ENCODE measurements around the gene WASF2. TPM values are rescaled to one million over a fixed set of nuclear protein-coding genes. Genes with fewer than 3 reads are reported as not detected.
A peak's percentile ranks its signal among the peaks of the same experiment; 100 is the strongest.

WASF2 gene
- total and polyA plus RNA-seq, 2 experiments from 2014 or later, result 32.7 to 53.4 TPM

DNA sequence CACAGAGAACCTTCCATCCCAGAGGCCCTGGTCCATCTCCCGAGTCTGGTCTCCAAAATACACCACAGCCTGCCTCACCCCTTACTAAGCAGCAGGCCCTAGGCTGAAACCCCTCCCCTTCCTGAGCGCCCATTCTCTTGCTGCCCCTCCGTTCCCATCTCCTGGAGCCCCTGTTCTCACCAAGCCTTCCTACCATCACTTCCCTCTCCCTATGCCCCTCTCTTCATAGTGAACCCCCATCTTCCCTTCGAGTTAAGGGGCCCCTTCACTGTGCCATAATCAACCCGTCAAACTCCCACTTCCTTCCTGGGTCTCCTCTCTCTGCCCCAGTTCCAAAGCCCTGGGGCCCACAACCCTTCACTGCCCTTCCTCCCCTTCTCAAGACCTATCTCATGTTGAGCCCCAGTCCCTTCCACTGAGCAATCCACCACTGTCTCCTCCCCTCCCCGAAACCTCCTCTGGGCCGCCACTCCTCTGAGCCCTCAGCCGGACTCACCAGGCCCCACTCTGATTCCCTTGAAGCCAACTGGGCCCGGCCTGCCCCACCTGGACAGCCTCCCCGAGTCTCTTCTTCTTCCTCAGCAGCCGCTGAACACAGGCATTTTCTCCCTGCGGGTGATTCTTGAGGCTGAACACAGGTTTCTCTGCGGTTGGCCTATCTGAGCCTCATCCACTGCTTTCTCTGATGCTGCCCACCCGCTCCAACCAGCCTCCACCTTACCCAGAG, 42.2 kb upstream of the WASF2 start:
- Histone ChIP-seq H3K27me3 (no peaks in the 10 kb centered on the region), H3K4me1 (ENCODE audit: low read depth) (peaks cover 43% of the 10 kb centered on the region), H3K36me3 (peaks cover 3% of the 10 kb centered on the region), H3K27ac (peak overlapping the region; percentile 63), H3K9me3 (ENCODE audit: low read depth) (no peaks in the 10 kb centered on the region), H3K4me3 (no peak overlapping the region)
- TF ChIP-seq, protein P1, sequence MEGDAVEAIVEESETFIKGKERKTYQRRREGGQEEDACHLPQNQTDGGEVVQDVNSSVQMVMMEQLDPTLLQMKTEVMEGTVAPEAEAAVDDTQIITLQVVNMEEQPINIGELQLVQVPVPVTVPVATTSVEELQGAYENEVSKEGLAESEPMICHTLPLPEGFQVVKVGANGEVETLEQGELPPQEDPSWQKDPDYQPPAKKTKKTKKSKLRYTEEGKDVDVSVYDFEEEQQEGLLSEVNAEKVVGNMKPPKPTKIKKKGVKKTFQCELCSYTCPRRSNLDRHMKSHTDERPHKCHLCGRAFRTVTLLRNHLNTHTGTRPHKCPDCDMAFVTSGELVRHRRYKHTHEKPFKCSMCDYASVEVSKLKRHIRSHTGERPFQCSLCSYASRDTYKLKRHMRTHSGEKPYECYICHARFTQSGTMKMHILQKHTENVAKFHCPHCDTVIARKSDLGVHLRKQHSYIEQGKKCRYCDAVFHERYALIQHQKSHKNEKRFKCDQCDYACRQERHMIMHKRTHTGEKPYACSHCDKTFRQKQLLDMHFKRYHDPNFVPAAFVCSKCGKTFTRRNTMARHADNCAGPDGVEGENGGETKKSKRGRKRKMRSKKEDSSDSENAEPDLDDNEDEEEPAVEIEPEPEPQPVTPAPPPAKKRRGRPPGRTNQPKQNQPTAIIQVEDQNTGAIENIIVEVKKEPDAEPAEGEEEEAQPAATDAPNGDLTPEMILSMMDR (IDR thresholded peaks at IDR 0.05; ENCODE audit: low read depth, low read length), result no peak
- DNase-seq (ENCODE audit: low read depth in 1 of 2, low spot score in 1 of 2), result no peak

DNA sequence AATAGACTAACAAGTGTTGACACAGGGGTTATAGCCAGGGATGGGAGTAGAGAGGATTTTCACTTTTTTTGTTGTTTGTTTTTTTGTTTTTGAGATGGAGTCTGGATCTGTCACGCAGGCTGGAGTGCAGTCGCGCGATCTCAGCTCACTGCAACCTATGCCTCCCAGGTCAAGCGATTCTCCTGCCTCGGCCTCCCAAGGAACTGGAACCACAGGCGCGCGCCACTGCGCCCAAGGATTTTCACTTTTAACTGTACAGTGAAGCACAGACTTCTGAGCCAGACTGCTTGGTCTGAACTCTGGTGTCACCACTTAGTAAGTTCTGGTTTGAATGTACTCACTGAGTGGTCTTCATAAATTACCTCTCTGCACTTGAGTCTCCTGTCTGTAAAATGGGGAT, 40.2 kb upstream of the WASF2 start:
- Histone ChIP-seq H3K4me3 (no peak overlapping the region), H3K36me3 (peaks cover 3% of the 10 kb centered on the region), H3K27ac (peak overlapping the region; percentile 94), H3K27me3 (no peaks in the 10 kb centered on the region), H3K4me1 (ENCODE audit: low read depth) (peaks cover 37% of the 10 kb centered on the region), H3K9me3 (ENCODE audit: low read depth) (no peaks in the 10 kb centered on the region)
- DNase-seq (ENCODE audit: low read depth in 1 of 2, low spot score in 1 of 2), result no peak
- TF ChIP-seq, protein P1 (IDR thresholded peaks at IDR 0.05; ENCODE audit: low read depth, low read length), result no peak

DNA sequence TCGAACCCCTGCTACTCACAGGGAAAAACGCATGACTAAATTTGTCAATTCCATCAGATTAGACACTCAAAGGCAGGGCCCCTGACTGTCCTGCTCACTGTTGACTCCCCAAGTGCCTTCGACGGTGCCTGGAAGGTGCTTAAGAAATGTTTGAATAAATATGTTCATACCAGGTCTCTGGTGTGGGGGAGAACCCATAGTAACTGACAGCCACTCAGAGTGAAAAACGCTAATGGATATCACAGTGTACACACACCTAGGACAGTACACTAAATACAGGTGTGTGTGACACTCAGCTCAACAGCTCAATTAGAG, 39.7 kb upstream of the WASF2 start:
- Histone ChIP-seq H3K4me3 (no peak overlapping the region), H3K27ac (peak overlapping the region; percentile 94), H3K4me1 (ENCODE audit: low read depth) (peaks cover 39% of the 10 kb centered on the region), H3K36me3 (peaks cover 3% of the 10 kb centered on the region), H3K27me3 (no peaks in the 10 kb centered on the region), H3K9me3 (ENCODE audit: low read depth) (no peaks in the 10 kb centered on the region)
- no peak for DNase-seq (ENCODE audit: low read depth in 1 of 2, low spot score in 1 of 2)
- TF ChIP-seq, protein P1 (IDR thresholded peaks at IDR 0.05; ENCODE audit: low read depth, low read length), result no peak

DNA sequence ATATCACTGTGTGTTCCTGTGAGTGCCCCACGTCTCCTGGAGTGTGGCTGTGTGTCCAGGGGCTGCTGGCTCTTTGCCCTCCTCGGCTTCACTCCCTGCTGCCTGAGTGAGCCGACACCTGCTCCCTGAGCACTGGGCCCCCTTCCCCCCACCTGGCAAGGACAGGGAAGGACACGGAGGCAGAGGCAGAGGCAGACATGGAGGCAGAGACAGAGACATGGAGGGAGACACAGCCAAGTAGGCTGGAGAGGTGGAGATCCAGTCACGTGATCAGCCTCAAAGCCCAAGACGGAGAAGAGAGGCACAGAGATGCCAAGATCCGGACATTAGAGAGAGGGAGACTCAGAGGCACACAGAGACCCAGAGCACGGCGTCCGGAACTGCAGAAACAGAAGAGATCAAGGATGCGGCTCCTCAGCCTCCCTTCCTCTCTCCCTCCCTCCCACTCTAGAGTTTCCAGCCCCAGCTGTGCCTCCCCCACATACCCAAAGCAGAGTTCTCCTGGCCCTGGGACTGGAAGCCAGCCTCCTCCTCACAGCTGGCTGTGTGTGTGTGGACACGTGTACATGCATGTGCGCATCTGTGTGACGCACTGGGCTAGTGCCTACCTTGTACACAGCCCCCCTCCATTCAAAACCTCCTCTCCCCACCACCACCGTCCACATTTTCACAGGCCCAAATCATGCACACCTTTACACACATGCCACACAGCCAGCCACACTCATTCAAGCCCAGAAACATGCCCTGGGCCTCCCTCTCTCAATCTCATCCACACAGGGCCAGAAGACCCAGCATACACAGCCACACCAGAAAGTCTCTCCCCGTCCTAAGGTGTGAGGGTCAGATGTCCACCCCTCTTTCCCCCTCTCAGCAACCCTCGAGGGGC, 39.1 kb upstream of the WASF2 start:
- TF ChIP-seq, protein P1 (IDR thresholded peaks at IDR 0.05; ENCODE audit: low read depth, low read length), result no peak
- Histone ChIP-seq H3K4me1 (ENCODE audit: low read depth) (peaks cover 42% of the 10 kb centered on the region), H3K9me3 (ENCODE audit: low read depth) (no peaks in the 10 kb centered on the region), H3K27me3 (no peaks in the 10 kb centered on the region), H3K36me3 (no peaks in the 10 kb centered on the region), H3K4me3 (peak overlapping the region; percentile 38), H3K27ac (peak overlapping the region; percentile 94)
- DNase-seq (ENCODE audit: low read depth in 1 of 2, low spot score in 1 of 2), result peak; percentile 59 to 90

DNA sequence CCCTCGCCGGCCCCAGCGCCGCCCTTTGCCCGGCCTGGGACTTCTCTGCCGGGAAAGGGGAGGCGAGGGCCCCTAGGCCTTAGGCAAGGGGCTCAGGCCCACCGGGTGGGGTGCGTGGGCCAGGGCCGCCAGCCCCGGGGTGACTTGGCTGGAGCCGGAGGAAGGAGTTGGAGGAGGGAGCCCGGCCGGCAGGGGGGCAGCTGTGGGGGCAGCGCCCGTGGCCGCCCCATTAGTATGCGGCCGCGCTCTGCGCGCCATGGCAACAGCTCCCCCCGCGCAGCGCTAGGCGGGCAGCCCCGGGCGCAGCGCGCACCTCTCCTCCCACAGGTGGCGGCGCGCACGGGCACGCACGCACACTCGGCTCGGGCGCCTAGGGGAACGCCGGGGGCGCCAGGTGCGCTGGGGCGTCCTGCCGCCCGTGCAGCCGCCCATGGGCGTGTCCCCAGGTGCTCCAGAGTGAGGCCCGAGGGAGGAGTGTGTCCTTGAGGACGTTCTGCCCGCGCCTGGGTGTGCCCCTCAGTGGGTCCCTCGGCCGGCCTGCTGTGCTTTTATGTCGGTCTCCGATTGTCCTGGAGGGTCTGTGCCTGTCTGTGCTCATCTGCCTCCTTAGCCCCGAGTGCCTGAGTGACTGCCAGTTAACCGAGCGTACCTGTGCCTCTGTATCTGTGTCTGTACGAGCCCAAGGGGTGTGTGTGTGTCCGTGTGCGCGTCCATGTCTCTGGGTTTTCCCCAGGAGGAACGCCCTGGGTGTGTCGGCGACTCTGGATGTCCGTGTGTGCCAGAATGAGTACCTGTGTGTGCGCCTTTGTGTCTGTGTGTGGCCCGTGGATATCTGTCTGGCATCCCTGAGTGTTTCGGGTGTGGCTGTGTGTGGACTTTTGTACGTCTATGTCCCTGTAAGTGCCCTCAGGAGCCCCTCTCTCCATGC, 38.2 kb upstream of the WASF2 start:
- H3K4me1 ChIP-seq (ENCODE audit: low read depth), result peaks cover 51% of the 10 kb centered on the region
- H3K27me3 ChIP-seq, result no peaks in the 10 kb centered on the region
- peak; percentile 24 to 75 for DNase-seq (ENCODE audit: low read depth in 1 of 2, low spot score in 1 of 2)
- H3K36me3 ChIP-seq, result no peaks in the 10 kb centered on the region
- TF ChIP-seq, protein P1 (IDR thresholded peaks at IDR 0.05; ENCODE audit: low read depth, low read length), result no peak
- H3K4me3 ChIP-seq, result peak overlapping the region; percentile 38
- H3K9me3 ChIP-seq (ENCODE audit: low read depth), result no peaks in the 10 kb centered on the region
- peak overlapping the region; percentile 94 for H3K27ac ChIP-seq
